Mesenchymal stem cell (in vitro differentiated cells and primary cell): ENCODE data around the gene CACNA2D3.

Experiments used
- DNase-seq: peaks from one replicate; pipeline ENCODE4 v3.0.0-alpha.2; 2013
- H2AFZ ChIP-seq: one replicate; pipeline ENCODE4 v1.6.1; 2013; ENCODE audit warnings: low read depth, mild to moderate bottlenecking, control low read depth, inconsistent platforms, low read length, moderate library complexity
- H2AK5ac ChIP-seq: 2 replicates; pipeline ENCODE4 v1.6.1; 2013; ENCODE audit warnings: low read length, moderate library complexity, mild to moderate bottlenecking, inconsistent platforms; ENCODE audit not compliant: severe bottlenecking
- H2BK120ac ChIP-seq: one replicate; pipeline ENCODE4 v1.6.1; 2013; ENCODE audit warnings: low read depth, mild to moderate bottlenecking, inconsistent platforms, low read length, moderate library complexity
- H2BK12ac ChIP-seq, 2 experiments: one replicate each; pipeline ENCODE4 v1.6.1; 2013; ENCODE audit warnings: inconsistent platforms in 2 of 2, low read length in 2 of 2, mild to moderate bottlenecking in 2 of 2, moderate library complexity in 2 of 2, control low read depth in 1 of 2
- H2BK15ac ChIP-seq: one replicate; pipeline ENCODE4 v1.6.1; 2013; ENCODE audit warnings: mild to moderate bottlenecking, low read depth, inconsistent platforms; ENCODE audit not compliant: poor library complexity, severe bottlenecking
- H2BK5ac ChIP-seq: 2 replicates; pipeline ENCODE4 v1.6.1; 2013; ENCODE audit warnings: low read depth, mild to moderate bottlenecking, low read length, control low read depth, inconsistent platforms; ENCODE audit not compliant: poor library complexity, severe bottlenecking
- H3K14ac ChIP-seq, 2 experiments: one replicate each; pipeline ENCODE4 v1.6.1; 2013; ENCODE audit warnings: inconsistent platforms in 2 of 2, low read length in 2 of 2, control low read depth in 1 of 2, mild to moderate bottlenecking in 1 of 2, moderate library complexity in 1 of 2
- H3K18ac ChIP-seq, 2 experiments: one replicate each; pipeline ENCODE4 v1.6.1; 2013; ENCODE audit warnings: inconsistent platforms in 2 of 2, low read length in 2 of 2, control low read depth in 1 of 2, low read depth in 1 of 2, mild to moderate bottlenecking in 1 of 2
- H3K23ac ChIP-seq, 2 experiments: one replicate each; pipeline ENCODE4 v1.6.1; 2013; ENCODE audit warnings: inconsistent platforms in 2 of 2, low read length in 2 of 2, mild to moderate bottlenecking in 2 of 2, moderate library complexity in 2 of 2, control low read depth in 1 of 2
- H3K27ac ChIP-seq: 2 replicates; pipeline ENCODE4 v1.5.1; 2013; ENCODE audit warnings: mild to moderate bottlenecking, moderate library complexity, low read length, control low read depth, inconsistent platforms; ENCODE audit not compliant: poor library complexity, severe bottlenecking
- H3K27me3 ChIP-seq, 2 experiments: 2 replicates each; pipeline versions ENCODE4 v1.6.1 to v1.7.0; 2013; ENCODE audit warnings: low read length in 2 of 2, mild to moderate bottlenecking in 2 of 2, moderate library complexity in 2 of 2, control low read depth in 1 of 2, inconsistent platforms in 1 of 2; ENCODE audit not compliant: control insufficient read depth in 1 of 2, insufficient read depth in 1 of 2
- H3K36me3 ChIP-seq, 2 experiments: 2 replicates each; pipeline versions ENCODE4 v1.6.1 to v1.7.0; 2013; ENCODE audit warnings: low read length in 2 of 2, control low read depth in 1 of 2, inconsistent platforms in 1 of 2, low read depth in 1 of 2, mild to moderate bottlenecking in 1 of 2; ENCODE audit not compliant: insufficient read depth in 2 of 2, control insufficient read depth in 1 of 2
- H3K4ac ChIP-seq, 2 experiments: one replicate each; pipeline ENCODE4 v1.6.1; 2013; ENCODE audit warnings: inconsistent platforms in 2 of 2, low read length in 2 of 2, mild to moderate bottlenecking in 2 of 2, moderate library complexity in 2 of 2, control low read depth in 1 of 2, low read depth in 1 of 2
- H3K4me1 ChIP-seq: 2 replicates; pipeline ENCODE4 v1.6.1; 2013; ENCODE audit warnings: low read depth, low read length, control low read depth; ENCODE audit not compliant: control insufficient read depth, insufficient read depth
- H3K4me2 ChIP-seq: 2 replicates; pipeline ENCODE4 v1.6.1; 2013; ENCODE audit warnings: low read length, mild to moderate bottlenecking, inconsistent platforms; ENCODE audit not compliant: poor library complexity, severe bottlenecking
- H3K4me3 ChIP-seq, 2 experiments: 2 replicates each; pipeline versions ENCODE4 v1.5.1 to v1.7.0; 2013; ENCODE audit warnings: low read length in 2 of 2, mild to moderate bottlenecking in 2 of 2, control low read depth in 1 of 2, low read depth in 1 of 2; ENCODE audit not compliant: insufficient read depth in 1 of 2
- H3K79me1 ChIP-seq: replicated peaks from 2 replicates; pipeline ENCODE4 v1.6.1; 2013; ENCODE audit warnings: mild to moderate bottlenecking, control low read depth, low read length, inconsistent platforms; ENCODE audit not compliant: poor library complexity, severe bottlenecking
- H3K9ac ChIP-seq: 2 replicates; pipeline ENCODE4 v1.7.0; 2013; ENCODE audit warnings: mild to moderate bottlenecking, low read length, moderate library complexity
- H3K9me3 ChIP-seq: 2 replicates; pipeline ENCODE4 v1.7.0; 2013; ENCODE audit warnings: mild to moderate bottlenecking, low read length; ENCODE audit not compliant: control insufficient read depth
- H4K8ac ChIP-seq: one replicate; pipeline ENCODE4 v1.6.1; 2013; ENCODE audit warnings: inconsistent platforms, mild to moderate bottlenecking, low read length, moderate library complexity
- H4K91ac ChIP-seq: one replicate; pipeline ENCODE4 v1.6.1; 2013; ENCODE audit warnings: mild to moderate bottlenecking, low read length, inconsistent platforms
- WGBS: methylation state at CpG from one replicate; pipeline ENCODE4 v1.1.7; 2013; ENCODE audit warnings: mixed read lengths; 5-methylcytosine and 5-hydroxymethylcytosine counted together

The CACNA2D3 gene

DNA sequence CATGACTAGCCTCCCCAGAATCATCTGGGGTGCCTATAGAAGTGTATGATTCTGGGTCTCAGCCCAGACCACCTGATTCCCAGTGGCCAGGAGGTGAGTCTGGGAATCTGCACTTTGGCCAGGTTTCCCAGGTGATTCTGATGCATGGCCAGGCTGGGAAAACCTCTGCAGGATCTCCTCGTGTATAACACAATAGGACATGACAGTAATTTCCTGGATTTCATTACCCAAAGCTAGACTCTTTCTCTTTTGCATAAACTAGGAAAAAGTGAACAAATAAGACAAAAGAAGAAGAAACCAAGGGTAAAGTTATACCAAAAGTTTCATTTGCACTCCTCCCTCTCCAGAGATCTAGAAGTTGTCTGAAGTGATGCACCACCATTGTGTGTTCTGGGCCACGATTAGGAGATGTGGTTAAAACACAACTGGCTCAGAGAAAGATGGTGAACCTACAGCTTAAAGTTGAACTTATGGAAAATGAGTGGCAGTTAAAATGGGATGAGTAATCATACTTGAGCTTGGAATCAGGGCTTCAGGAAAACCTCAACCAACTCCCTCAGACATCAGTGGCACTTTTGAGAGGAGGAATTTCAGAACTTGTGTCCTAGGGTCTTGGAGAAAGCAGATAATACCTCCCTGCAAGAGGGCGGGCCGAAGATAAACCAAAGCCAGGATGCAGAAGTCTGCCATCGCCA is 914.7 kb downstream of the CACNA2D3 start:
- no peak overlapping the region for H3K18ac ChIP-seq
- H3K4me2 ChIP-seq, result no peak overlapping the region
- no peak overlapping the region for H2AFZ ChIP-seq
- no peak overlapping the region for H3K4ac ChIP-seq
- H3K9me3 ChIP-seq, result no peaks in the 10 kb centered on the region
- H4K8ac ChIP-seq, result no peak overlapping the region
- H4K91ac ChIP-seq, result no peak overlapping the region
- no peaks in the 10 kb centered on the region for H3K27me3 ChIP-seq
- H3K4me1 ChIP-seq, result no peaks in the 10 kb centered on the region
- no peaks in the 10 kb centered on the region for H3K79me1 ChIP-seq
- H2BK5ac ChIP-seq, result no peak overlapping the region
- no peak overlapping the region for H2AK5ac ChIP-seq
- H3K27ac ChIP-seq, result no peak overlapping the region
- no peak overlapping the region for H3K9ac ChIP-seq
- no peak overlapping the region for H3K4me3 ChIP-seq
- H3K14ac ChIP-seq, result no peak overlapping the region
- H2BK12ac ChIP-seq, result no peak overlapping the region
- no peak for DNase-seq
- H2BK120ac ChIP-seq, result no peak overlapping the region
- H3K23ac ChIP-seq, result no peak overlapping the region
- 96% methylated on average over 5 of the region's 5 CpGs for whole genome bisulfite sequencing
- no peaks in the 10 kb centered on the region for H3K36me3 ChIP-seq
- no peak overlapping the region for H2BK15ac ChIP-seq

GRCh38 chr3:55042591-55042990 is 920.2 kb downstream of the CACNA2D3 start:
- no peaks in the 10 kb centered on the region for H3K4me1 ChIP-seq
- H2BK5ac ChIP-seq, result no peak overlapping the region
- H2BK120ac ChIP-seq, result no peak overlapping the region
- no peaks in the 10 kb centered on the region for H3K9me3 ChIP-seq
- no peak overlapping the region for H2AFZ ChIP-seq
- H4K8ac ChIP-seq, result no peak overlapping the region
- H3K9ac ChIP-seq, result no peak overlapping the region
- no peak overlapping the region for H3K23ac ChIP-seq
- H3K14ac ChIP-seq, result no peak overlapping the region
- H3K4ac ChIP-seq, result no peak overlapping the region
- no peak overlapping the region for H2BK15ac ChIP-seq
- H3K18ac ChIP-seq, result no peak overlapping the region
- H3K4me2 ChIP-seq, result no peak overlapping the region
- DNase-seq, result peak; percentile 38
- H2AK5ac ChIP-seq, result no peak overlapping the region
- no peaks in the 10 kb centered on the region for H3K36me3 ChIP-seq
- H3K4me3 ChIP-seq, result no peak overlapping the region
- no peak overlapping the region for H2BK12ac ChIP-seq
- no peaks in the 10 kb centered on the region for H3K27me3 ChIP-seq
- WGBS, result no CpG with 5 or more reads among the region's 2 CpGs
- no peaks in the 10 kb centered on the region for H3K79me1 ChIP-seq
- H3K27ac ChIP-seq, result no peak overlapping the region
- no peak overlapping the region for H4K91ac ChIP-seq

GRCh38 chr3:55044486-55044885 is 922.1 kb downstream of the CACNA2D3 start:
- Histone ChIP-seq H3K4me2 (no peak overlapping the region), H3K27ac (no peak overlapping the region), H3K14ac (no peak overlapping the region), H2BK15ac (no peak overlapping the region), H2AFZ (no peak overlapping the region), H2BK5ac (no peak overlapping the region), H3K4ac (no peak overlapping the region), H3K18ac (no peak overlapping the region), H4K91ac (no peak overlapping the region), H4K8ac (no peak overlapping the region), H3K9ac (no peak overlapping the region), H3K4me1 (no peaks in the 10 kb centered on the region), H3K79me1 (no peaks in the 10 kb centered on the region), H2AK5ac (no peak overlapping the region), H3K36me3 (no peaks in the 10 kb centered on the region), H2BK120ac (no peak overlapping the region), H3K9me3 (no peaks in the 10 kb centered on the region), H3K23ac (no peak overlapping the region), H2BK12ac (no peak overlapping the region), H3K27me3 (no peaks in the 10 kb centered on the region), H3K4me3 (no peak overlapping the region)
- no CpG with 5 or more reads among the region's 1 CpG for WGBS
- DNase-seq, result no peak

- no peak overlapping the region for H2BK5ac ChIP-seq
- peak overlapping the region in 1 of 2 experiments; percentile 34 for H3K4ac ChIP-seq
- no peak overlapping the region for H3K4me3 ChIP-seq
- H3K4me2 ChIP-seq, result no peak overlapping the region
- H2BK15ac ChIP-seq, result no peak overlapping the region
- no peak overlapping the region for H4K91ac ChIP-seq
- H4K8ac ChIP-seq, result no peak overlapping the region
- WGBS, result 88% methylated on average over 4 of the region's 5 CpGs
- peak overlapping the region in 1 of 2 experiments; percentile 40 for H3K23ac ChIP-seq
- H3K27me3 ChIP-seq, result no peaks in the 10 kb centered on the region
- no peak overlapping the region for H3K14ac ChIP-seq
- H3K4me1 ChIP-seq, result peaks cover 3% of the 10 kb centered on the region
- no peaks in the 10 kb centered on the region for H3K79me1 ChIP-seq
- no peak overlapping the region for H3K9ac ChIP-seq
- H2AK5ac ChIP-seq, result peak overlapping the region; percentile 38
- DNase-seq, result peak; percentile 14
- no peaks in the 10 kb centered on the region for H3K36me3 ChIP-seq
- H3K9me3 ChIP-seq, result peaks cover 13% of the 10 kb centered on the region
- H3K18ac ChIP-seq, result peak overlapping the region in 1 of 2 experiments; percentile 22
- no peak overlapping the region for H2AFZ ChIP-seq
- no peak overlapping the region for H2BK120ac ChIP-seq
- peak overlapping the region in 1 of 2 experiments; percentile 54 for H2BK12ac ChIP-seq
- no peak overlapping the region for H3K27ac ChIP-seq
These were observed 936.8 kb downstream of the CACNA2D3 start for GRCh38 chr3:55059027-55059629.
